IPS DF 6.9 (cell line): ENCODE data around the gene ATG4C.
A peak's percentile ranks its signal among the peaks of the same experiment; 100 is the strongest.
"Not testable (repeated sequence)": the region's sequence is repeated elsewhere in the genome, so short reads cannot be mapped to it uniquely, and the experiment has no call there.

Source experiments
- DNase-seq: peaks from one replicate; pipeline ENCODE4 v3.0.0-alpha.2; 2013; ENCODE audit warnings: low read depth, low spot score
- H3K27ac ChIP-seq: one replicate; pipeline ENCODE4 v1.5.1; 2013; ENCODE audit warnings: low read length, control low read depth
- H3K27me3 ChIP-seq: 2 replicates; pipeline ENCODE4 v1.6.1; 2013; ENCODE audit warnings: mild to moderate bottlenecking, low read length; ENCODE audit not compliant: control insufficient read depth, insufficient read depth
- H3K36me3 ChIP-seq: 2 replicates; pipeline ENCODE4 v1.6.1; 2013; ENCODE audit warnings: low read length; ENCODE audit not compliant: control insufficient read depth, insufficient read depth
- H3K4me1 ChIP-seq: 2 replicates; pipeline ENCODE4 v1.6.1; 2013; ENCODE audit warnings: low read length; ENCODE audit not compliant: control insufficient read depth, insufficient read depth
- H3K4me3 ChIP-seq: 2 replicates; pipeline ENCODE4 v1.5.1; 2013; ENCODE audit warnings: mild to moderate bottlenecking, low read length
- H3K9me3 ChIP-seq: 2 replicates; pipeline ENCODE4 v1.6.1; 2013; ENCODE audit warnings: low read length, inconsistent platforms; ENCODE audit not compliant: control insufficient read depth, insufficient read depth
- WGBS: extraction: QIAGEN DNeasy Blood & Tissue Kit; methylation state at CpG from one replicate; pipeline ENCODE4 v1.1.7; 2013; ENCODE audit warnings: mixed read lengths, missing lambda C conversion rate; ENCODE audit not compliant: insufficient read length, insufficient coverage; 5-methylcytosine and 5-hydroxymethylcytosine counted together

ATG4C gene

GRCh38 chr1:62783736-62784508 lies at the start of gene ATG4C:
TSS of gene ATG4C (plus strand) at chr1:62784132. CDS start at chr1:62803787, 19,655 bp downstream.
- no CpG with 5 or more reads among the region's 38 CpGs for WGBS
- no peak within 1 kb of the TSS for H3K27ac ChIP-seq
- H3K9me3 ChIP-seq, result no peaks in the 10 kb centered on the region
- H3K36me3 ChIP-seq, result no peaks in the 10 kb centered on the region
- H3K4me3 ChIP-seq, result peak within 1 kb of the TSS; percentile 93
- no peaks in the 10 kb centered on the region for H3K27me3 ChIP-seq
- H3K4me1 ChIP-seq, result no peaks in the 10 kb centered on the region
- peak; percentile 95 for DNase-seq

GRCh38 chr1:62735491-62736171 lies 48.3 kb upstream of the ATG4C start:
- no peak for DNase-seq
- H3K4me3 ChIP-seq, result no peak overlapping the region
- no peaks in the 10 kb centered on the region for H3K27me3 ChIP-seq
- H3K27ac ChIP-seq, result no peak overlapping the region
- no peaks in the 10 kb centered on the region for H3K9me3 ChIP-seq
- WGBS, result no CpG with 5 or more reads among the region's 3 CpGs
- H3K4me1 ChIP-seq, result no peaks in the 10 kb centered on the region
- no peaks in the 10 kb centered on the region for H3K36me3 ChIP-seq

- not testable (repeated sequence) for H3K36me3 ChIP-seq, H3K4me1 ChIP-seq, DNase-seq, H3K9me3 ChIP-seq, H3K27me3 ChIP-seq, H3K4me3 ChIP-seq, H3K27ac ChIP-seq
- no CpG with 5 or more reads among the region's 3 CpGs for WGBS
These were observed 43.2 kb upstream of the ATG4C start for GRCh38 chr1:62740701-62741100.

- no peaks in the 10 kb centered on the region for H3K4me1 ChIP-seq
- H3K4me3 ChIP-seq, result no peak overlapping the region
- no peaks in the 10 kb centered on the region for H3K36me3 ChIP-seq
- no peak for DNase-seq
- no CpG with 5 or more reads among the region's 3 CpGs for WGBS
- H3K27me3 ChIP-seq, result no peaks in the 10 kb centered on the region
- H3K9me3 ChIP-seq, result 0 out of 2 replicates have a peak, but pooled peaks cover 1% of the 10 kb centered on the region
- H3K27ac ChIP-seq, result no peak overlapping the region
These were observed 39.0 kb upstream of the ATG4C start for GRCh38 chr1:62744611-62745577.

- Histone ChIP-seq H3K4me3 (no peak overlapping the region), H3K27me3 (no peaks in the 10 kb centered on the region), H3K36me3 (no peaks in the 10 kb centered on the region), H3K27ac (no peak overlapping the region), H3K9me3 (0 out of 2 replicates have a peak, but pooled peaks cover 1% of the 10 kb centered on the region), H3K4me1 (no peaks in the 10 kb centered on the region)
- WGBS, result no CpG with 5 or more reads among the region's 12 CpGs
- DNase-seq, result no peak
These were observed 37.7 kb upstream of the ATG4C start for GRCh38 chr1:62746086-62746808.

GRCh38 chr1:62746809-62747138 lies 37.2 kb upstream of the ATG4C start:
- no peaks in the 10 kb centered on the region for H3K36me3 ChIP-seq
- no peak for DNase-seq
- no peaks in the 10 kb centered on the region for H3K27me3 ChIP-seq
- no peak overlapping the region for H3K27ac ChIP-seq
- H3K4me3 ChIP-seq, result no peak overlapping the region
- no peaks in the 10 kb centered on the region for H3K4me1 ChIP-seq
- H3K9me3 ChIP-seq, result 0 out of 2 replicates have a peak, but pooled peaks cover 1% of the 10 kb centered on the region
- no CpG with 5 or more reads among the region's 3 CpGs for WGBS

GRCh38 chr1:62753031-62753965 lies 30.6 kb upstream of the ATG4C start:
- Histone ChIP-seq H3K4me3 (no peak overlapping the region), H3K36me3 (no peaks in the 10 kb centered on the region), H3K4me1 (no peaks in the 10 kb centered on the region; the same call in 1 of the 2 replicates), H3K27ac (no peak overlapping the region), H3K27me3 (no peaks in the 10 kb centered on the region), H3K9me3 (0 out of 2 replicates have a peak, but pooled peaks cover 1% of the 10 kb centered on the region)
- WGBS, result no CpG with 5 or more reads among the region's 35 CpGs
- no peak for DNase-seq

GRCh38 chr1:62754938-62755337 lies 29.0 kb upstream of the ATG4C start:
- DNase-seq, H3K36me3 ChIP-seq, H3K4me1 ChIP-seq, H3K9me3 ChIP-seq, H3K4me3 ChIP-seq, H3K27me3 ChIP-seq, H3K27ac ChIP-seq: not testable (repeated sequence)
- no CpG with 5 or more reads among the region's 13 CpGs for WGBS

- H3K27ac ChIP-seq, H3K36me3 ChIP-seq, H3K4me1 ChIP-seq, DNase-seq, H3K9me3 ChIP-seq, H3K27me3 ChIP-seq, H3K4me3 ChIP-seq: not testable (repeated sequence)
- WGBS, result no CpG with 5 or more reads among the region's 5 CpGs
These were observed 27.6 kb upstream of the ATG4C start for GRCh38 chr1:62756255-62756884.
